ENCODE data around the gene TTLL10.

The TTLL10 gene, protein sequence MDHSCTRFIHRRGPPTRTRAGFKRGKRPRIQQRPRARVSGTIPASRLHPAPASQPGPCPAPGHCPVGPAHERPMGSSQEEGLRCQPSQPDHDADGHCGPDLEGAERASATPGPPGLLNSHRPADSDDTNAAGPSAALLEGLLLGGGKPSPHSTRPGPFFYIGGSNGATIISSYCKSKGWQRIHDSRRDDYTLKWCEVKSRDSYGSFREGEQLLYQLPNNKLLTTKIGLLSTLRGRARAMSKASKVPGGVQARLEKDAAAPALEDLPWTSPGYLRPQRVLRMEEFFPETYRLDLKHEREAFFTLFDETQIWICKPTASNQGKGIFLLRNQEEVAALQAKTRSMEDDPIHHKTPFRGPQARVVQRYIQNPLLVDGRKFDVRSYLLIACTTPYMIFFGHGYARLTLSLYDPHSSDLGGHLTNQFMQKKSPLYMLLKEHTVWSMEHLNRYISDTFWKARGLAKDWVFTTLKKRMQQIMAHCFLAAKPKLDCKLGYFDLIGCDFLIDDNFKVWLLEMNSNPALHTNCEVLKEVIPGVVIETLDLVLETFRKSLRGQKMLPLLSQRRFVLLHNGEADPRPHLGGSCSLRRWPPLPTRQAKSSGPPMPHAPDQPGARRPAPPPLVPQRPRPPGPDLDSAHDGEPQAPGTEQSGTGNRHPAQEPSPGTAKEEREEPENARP

GRCh38 chr1:1173793-1174415, at the start of gene TTLL10:
Gene TTLL10 (plus strand): TSS chr1:1173880. CDS start chr1:1179216, 5,336 bp downstream.
- no peak for DNase-seq

GRCh38 chr1:1124508-1124785, 49.2 kb upstream of the TTLL10 start:
- no peak for DNase-seq

- no peak for DNase-seq
Measured at GRCh38 chr1:1124786-1125642, 48.7 kb upstream of the TTLL10 start.

- DNase-seq = no peak
Measured at GRCh38 chr1:1125945-1126344, 47.7 kb upstream of the TTLL10 start.

GRCh38 chr1:1127551-1128451, 45.9 kb upstream of the TTLL10 start:
- DNase-seq = no peak

DNA sequence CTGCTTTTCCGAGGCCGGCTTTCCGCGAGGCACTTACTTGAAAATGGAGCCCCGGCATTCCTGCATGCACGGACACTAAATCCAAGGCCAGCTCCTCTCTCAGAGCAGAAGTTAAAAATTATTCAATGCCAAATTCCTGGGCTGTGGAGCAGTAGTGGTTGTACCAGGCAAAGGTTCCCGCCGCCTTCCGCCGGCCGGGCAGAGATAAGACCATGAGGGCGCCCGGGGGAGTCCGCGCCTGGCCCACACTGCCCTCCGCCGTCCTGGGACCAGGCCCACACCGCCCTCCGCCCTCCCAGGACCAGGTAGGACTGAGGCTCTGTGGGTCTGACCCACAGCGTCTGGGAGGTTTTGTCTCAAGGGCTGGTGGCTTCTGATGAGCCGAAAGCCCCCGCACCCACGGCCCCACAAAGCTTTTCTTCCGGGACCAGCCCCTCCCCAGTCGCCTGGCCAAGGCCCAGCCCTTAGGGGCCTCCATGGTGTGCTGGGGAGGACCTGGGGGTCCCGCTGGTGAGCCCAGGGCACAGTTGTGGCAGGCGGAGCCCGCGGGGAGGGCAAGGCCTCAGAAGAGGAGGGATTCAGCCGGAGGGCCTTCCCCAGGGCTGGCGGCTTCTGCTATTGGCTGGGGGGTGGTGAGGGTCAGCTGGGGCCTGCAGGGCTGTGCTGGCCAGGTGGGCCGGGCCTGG, 45.1 kb upstream of the TTLL10 start:
- no peak for DNase-seq

GRCh38 chr1:1129381-1129821, 44.3 kb upstream of the TTLL10 start:
- DNase-seq = no peak

GRCh38 chr1:1130206-1131120, 43.2 kb upstream of the TTLL10 start:
- no peak for DNase-seq

DNA sequence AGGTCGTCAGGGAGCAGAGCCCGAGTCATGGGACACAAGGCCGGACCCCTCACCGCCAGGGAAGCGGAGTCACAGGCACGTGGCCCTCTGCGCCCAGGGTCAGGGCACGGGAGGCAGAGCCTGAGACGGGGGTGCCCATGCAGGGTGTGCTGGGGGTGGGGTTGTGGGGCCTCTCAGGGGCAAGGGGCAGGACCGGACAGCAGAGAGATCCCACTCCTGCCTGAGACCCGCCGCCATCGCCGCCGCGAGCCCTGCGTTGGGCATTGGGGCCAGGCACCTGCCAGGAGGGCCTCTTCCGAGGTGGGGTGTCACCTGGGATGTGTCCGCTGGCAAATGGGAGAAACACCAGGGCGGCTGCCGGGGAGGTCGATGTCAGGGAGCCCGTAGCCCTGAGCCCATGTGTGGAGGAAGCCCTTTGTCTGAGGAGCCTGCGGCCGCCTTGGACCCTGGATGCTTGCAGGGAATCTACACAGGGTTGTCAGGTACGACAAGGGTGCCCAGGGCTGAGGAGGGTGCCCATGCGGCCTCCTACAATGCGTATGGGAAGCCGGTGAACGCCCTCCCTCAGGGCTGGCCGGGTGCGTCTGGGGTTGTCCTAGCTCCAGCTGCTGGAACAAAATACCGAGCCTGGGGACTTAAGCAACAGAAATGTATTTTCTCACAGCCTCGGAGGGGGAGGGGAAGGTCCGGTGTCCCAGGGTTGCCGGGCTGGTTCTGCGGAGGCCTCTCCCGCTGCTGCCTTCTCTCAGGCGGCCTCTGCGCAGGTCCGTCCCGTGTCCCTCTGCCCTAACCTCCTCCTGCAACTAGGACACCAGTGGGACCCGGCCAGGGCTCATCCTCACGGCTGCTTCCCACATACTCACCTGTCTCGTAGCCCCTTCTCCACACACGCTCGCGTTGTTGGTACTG, 41.4 kb upstream of the TTLL10 start:
- DNase-seq = no peak

GRCh38 chr1:1132956-1133750, 40.5 kb upstream of the TTLL10 start:
- no peak for DNase-seq

DNA sequence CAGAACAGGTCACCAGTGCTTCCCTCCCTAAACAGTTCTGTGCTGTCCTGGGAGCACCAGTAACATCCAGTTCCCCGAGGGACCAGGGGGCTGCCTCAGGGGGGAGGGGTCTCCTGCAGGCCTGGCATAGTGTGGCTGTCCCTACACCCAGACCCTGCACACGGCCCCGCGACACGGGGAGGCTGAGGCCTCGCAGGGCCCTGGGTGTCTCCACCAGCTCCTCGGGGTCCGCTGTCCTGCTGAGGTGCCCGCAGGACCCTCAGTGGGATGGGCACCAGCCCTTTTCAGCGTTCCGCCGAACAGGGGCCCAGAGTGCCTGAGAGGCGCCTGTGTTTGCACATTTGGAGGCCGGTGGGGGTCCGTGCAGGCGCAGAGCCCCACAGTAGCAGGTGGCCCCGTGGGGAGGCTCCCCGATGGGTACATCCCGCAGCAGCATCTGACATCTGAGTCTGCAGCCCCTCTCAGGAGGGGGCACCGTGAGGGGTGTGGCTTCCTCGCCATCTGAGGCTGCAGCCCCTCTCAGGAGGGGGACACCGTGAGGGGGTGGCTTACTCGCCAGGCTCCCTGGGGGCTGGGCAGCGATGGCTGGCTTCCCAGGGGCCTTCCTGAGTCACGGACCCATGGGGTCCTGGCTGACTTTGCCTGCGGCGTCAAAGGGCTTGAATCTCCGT, 39.2 kb upstream of the TTLL10 start:
- DNase-seq = no peak

- no peak for DNase-seq
Measured at GRCh38 chr1:1135339-1136136, 38.1 kb upstream of the TTLL10 start.

- no peak for DNase-seq
Measured at GRCh38 chr1:1136547-1137230, 37.0 kb upstream of the TTLL10 start.

- DNase-seq = no peak
Measured at GRCh38 chr1:1137256-1138045, 36.2 kb upstream of the TTLL10 start.

DNA sequence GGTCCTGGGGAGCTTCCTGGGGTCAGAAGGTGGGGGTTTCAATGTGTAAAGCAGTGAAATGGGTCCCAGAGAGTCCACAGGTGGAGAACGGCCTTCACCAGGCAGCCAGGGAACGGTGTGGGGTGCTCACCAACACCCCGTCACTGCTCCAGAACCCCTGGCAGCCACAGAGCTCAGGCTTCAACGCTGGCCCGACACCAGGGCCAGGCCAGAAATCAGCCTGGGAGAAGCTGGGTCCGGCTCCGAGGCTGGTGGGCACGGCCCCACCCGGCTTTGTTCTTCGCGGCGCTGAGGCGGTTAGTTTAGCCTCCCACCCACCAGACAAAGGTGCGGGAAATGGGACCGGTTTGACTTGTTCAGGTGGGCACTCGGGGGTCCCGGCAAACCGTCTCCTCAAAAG, 33.0 kb upstream of the TTLL10 start:
- DNase-seq = no peak

Data from NCI-H1694 treated with DMSO at 0.1 percent for 48 hours (cell line).